Measurements from ENCODE around the gene NACC1.

The NACC1 gene

GRCh38 chr19:13095934-13096927 is 21.8 kb upstream of the NACC1 start:
- Histone ChIP-seq H3K4me1 (ENCODE audit: insufficient read depth, low read length) (peaks cover 16% of the 10 kb centered on the region), H3K36me3 (ENCODE audit: insufficient read depth, low read length) (no peaks in the 10 kb centered on the region), H3K27ac (ENCODE audit: low read depth, low read length) (no peak overlapping the region; the same call in 1 of the 2 replicates), H3K4me3 (ENCODE audit: low read length) (peak overlapping the region; percentile 48), H3K9ac (ENCODE audit: low read depth, low read length) (no peak overlapping the region), H3K9me3 (ENCODE audit: insufficient read depth, low read depth, low read length) (no peaks in the 10 kb centered on the region), H3K27me3 (ENCODE audit: insufficient read depth, low read length) (peaks cover 92% of the 10 kb centered on the region)
- WGBS: 2% methylated on average over 44 of the region's 44 CpGs

GRCh38 chr19:13097033-13097462 is 21.0 kb upstream of the NACC1 start:
- no peak overlapping the region for H3K27ac ChIP-seq (ENCODE audit: low read depth, low read length)
- no peaks in the 10 kb centered on the region for H3K36me3 ChIP-seq (ENCODE audit: insufficient read depth, low read length)
- H3K4me3 ChIP-seq (ENCODE audit: low read length): no peak overlapping the region
- no peaks in the 10 kb centered on the region for H3K9me3 ChIP-seq (ENCODE audit: insufficient read depth, low read depth, low read length)
- peaks cover 11% of the 10 kb centered on the region for H3K4me1 ChIP-seq (ENCODE audit: insufficient read depth, low read length)
- H3K27me3 ChIP-seq (ENCODE audit: insufficient read depth, low read length): peaks cover 92% of the 10 kb centered on the region
- H3K9ac ChIP-seq (ENCODE audit: low read depth, low read length): no peak overlapping the region
- 3% methylated on average over 10 of the region's 20 CpGs for WGBS

- WGBS: 2% methylated on average over 62 of the region's 69 CpGs
- Histone ChIP-seq H3K36me3 (ENCODE audit: insufficient read depth, low read length) (no peaks in the 10 kb centered on the region), H3K4me1 (ENCODE audit: insufficient read depth, low read length) (peaks cover 9% of the 10 kb centered on the region), H3K27me3 (ENCODE audit: insufficient read depth, low read length) (peaks cover 92% of the 10 kb centered on the region), H3K9ac (ENCODE audit: low read depth, low read length) (no peak overlapping the region), H3K9me3 (ENCODE audit: insufficient read depth, low read depth, low read length) (no peaks in the 10 kb centered on the region), H3K4me3 (ENCODE audit: low read length) (no peak overlapping the region), H3K27ac (ENCODE audit: low read depth, low read length) (no peak overlapping the region)
Measured at GRCh38 chr19:13097463-13098258, 20.4 kb upstream of the NACC1 start.

GRCh38 chr19:13098277-13099072 is 19.6 kb upstream of the NACC1 start:
- Histone ChIP-seq H3K4me1 (ENCODE audit: insufficient read depth, low read length) (peaks cover 9% of the 10 kb centered on the region), H3K36me3 (ENCODE audit: insufficient read depth, low read length) (no peaks in the 10 kb centered on the region), H3K9me3 (ENCODE audit: insufficient read depth, low read depth, low read length) (no peaks in the 10 kb centered on the region), H3K27ac (ENCODE audit: low read depth, low read length) (no peak overlapping the region), H3K27me3 (ENCODE audit: insufficient read depth, low read length) (peaks cover 96% of the 10 kb centered on the region), H3K4me3 (ENCODE audit: low read length) (peak overlapping the region; percentile 36; the same call in 1 of the 2 replicates), H3K9ac (ENCODE audit: low read depth, low read length) (no peak overlapping the region)
- 2% methylated on average over 51 of the region's 58 CpGs for WGBS

- Histone ChIP-seq H3K36me3 (ENCODE audit: insufficient read depth, low read length) (no peaks in the 10 kb centered on the region), H3K27ac (ENCODE audit: low read depth, low read length) (no peak overlapping the region), H3K9me3 (ENCODE audit: insufficient read depth, low read depth, low read length) (no peaks in the 10 kb centered on the region), H3K4me3 (ENCODE audit: low read length) (peak overlapping the region; percentile 36), H3K9ac (ENCODE audit: low read depth, low read length) (no peak overlapping the region), H3K4me1 (ENCODE audit: insufficient read depth, low read length) (peaks cover 9% of the 10 kb centered on the region), H3K27me3 (ENCODE audit: insufficient read depth, low read length) (peaks cover 90% of the 10 kb centered on the region)
- WGBS: 9% methylated on average over 77 of the region's 77 CpGs
Measured at GRCh38 chr19:13099073-13099999, 18.7 kb upstream of the NACC1 start.

GRCh38 chr19:13100031-13100588 is 18.0 kb upstream of the NACC1 start:
- Histone ChIP-seq H3K4me1 (ENCODE audit: insufficient read depth, low read length) (peaks cover 9% of the 10 kb centered on the region), H3K36me3 (ENCODE audit: insufficient read depth, low read length) (no peaks in the 10 kb centered on the region; the same call in 1 of the 2 replicates), H3K4me3 (ENCODE audit: low read length) (no peak overlapping the region), H3K27me3 (ENCODE audit: insufficient read depth, low read length) (peaks cover 83% of the 10 kb centered on the region), H3K9me3 (ENCODE audit: insufficient read depth, low read depth, low read length) (no peaks in the 10 kb centered on the region), H3K27ac (ENCODE audit: low read depth, low read length) (no peak overlapping the region), H3K9ac (ENCODE audit: low read depth, low read length) (no peak overlapping the region)
- 85% methylated on average over 12 of the region's 12 CpGs for WGBS

GRCh38 chr19:13100841-13101589 is 17.0 kb upstream of the NACC1 start:
- WGBS: 66% methylated on average over 18 of the region's 18 CpGs
- H3K9me3 ChIP-seq (ENCODE audit: insufficient read depth, low read depth, low read length): no peaks in the 10 kb centered on the region
- no peak overlapping the region for H3K9ac ChIP-seq (ENCODE audit: low read depth, low read length)
- peaks cover 75% of the 10 kb centered on the region for H3K27me3 ChIP-seq (ENCODE audit: insufficient read depth, low read length)
- peaks cover 9% of the 10 kb centered on the region for H3K4me1 ChIP-seq (ENCODE audit: insufficient read depth, low read length)
- no peak overlapping the region for H3K27ac ChIP-seq (ENCODE audit: low read depth, low read length)
- no peaks in the 10 kb centered on the region; the same call in 1 of the 2 replicates for H3K36me3 ChIP-seq (ENCODE audit: insufficient read depth, low read length)
- no peak overlapping the region for H3K4me3 ChIP-seq (ENCODE audit: low read length)

- H3K4me3 ChIP-seq (ENCODE audit: low read length): peak overlapping the region; percentile 44; the same call in 1 of the 2 replicates
- H3K4me1 ChIP-seq (ENCODE audit: insufficient read depth, low read length): peaks cover 9% of the 10 kb centered on the region
- WGBS: 91% methylated on average over 7 of the region's 7 CpGs
- H3K36me3 ChIP-seq (ENCODE audit: insufficient read depth, low read length): no peaks in the 10 kb centered on the region; the same call in 1 of the 2 replicates
- no peak overlapping the region for H3K27ac ChIP-seq (ENCODE audit: low read depth, low read length)
- H3K27me3 ChIP-seq (ENCODE audit: insufficient read depth, low read length): peaks cover 67% of the 10 kb centered on the region
- no peaks in the 10 kb centered on the region for H3K9me3 ChIP-seq (ENCODE audit: insufficient read depth, low read depth, low read length)
- no peak overlapping the region for H3K9ac ChIP-seq (ENCODE audit: low read depth, low read length)
Measured at GRCh38 chr19:13101590-13102415, 16.3 kb upstream of the NACC1 start.

GRCh38 chr19:13102416-13102665 is 15.7 kb upstream of the NACC1 start:
- Histone ChIP-seq H3K36me3 (ENCODE audit: insufficient read depth, low read length) (peaks cover 3% of the 10 kb centered on the region), H3K4me3 (ENCODE audit: low read length) (peak overlapping the region; percentile 44), H3K9ac (ENCODE audit: low read depth, low read length) (0 out of 2 replicates have a peak overlapping the region, but pooled peaks have one; percentile 34), H3K27ac (ENCODE audit: low read depth, low read length) (no peak overlapping the region), H3K9me3 (ENCODE audit: insufficient read depth, low read depth, low read length) (no peaks in the 10 kb centered on the region), H3K4me1 (ENCODE audit: insufficient read depth, low read length) (peaks cover 4% of the 10 kb centered on the region), H3K27me3 (ENCODE audit: insufficient read depth, low read length) (peaks cover 61% of the 10 kb centered on the region)
- 24% methylated on average over 7 of the region's 7 CpGs for WGBS
